Measurements from ENCODE around the gene MISP. TPM values are rescaled to one million over a fixed set of nuclear protein-coding genes. Genes with fewer than 3 reads are reported as not detected.

MISP gene
- total RNA-seq, 1 donor from 2014 or later: under 0.01 TPM

DNA sequence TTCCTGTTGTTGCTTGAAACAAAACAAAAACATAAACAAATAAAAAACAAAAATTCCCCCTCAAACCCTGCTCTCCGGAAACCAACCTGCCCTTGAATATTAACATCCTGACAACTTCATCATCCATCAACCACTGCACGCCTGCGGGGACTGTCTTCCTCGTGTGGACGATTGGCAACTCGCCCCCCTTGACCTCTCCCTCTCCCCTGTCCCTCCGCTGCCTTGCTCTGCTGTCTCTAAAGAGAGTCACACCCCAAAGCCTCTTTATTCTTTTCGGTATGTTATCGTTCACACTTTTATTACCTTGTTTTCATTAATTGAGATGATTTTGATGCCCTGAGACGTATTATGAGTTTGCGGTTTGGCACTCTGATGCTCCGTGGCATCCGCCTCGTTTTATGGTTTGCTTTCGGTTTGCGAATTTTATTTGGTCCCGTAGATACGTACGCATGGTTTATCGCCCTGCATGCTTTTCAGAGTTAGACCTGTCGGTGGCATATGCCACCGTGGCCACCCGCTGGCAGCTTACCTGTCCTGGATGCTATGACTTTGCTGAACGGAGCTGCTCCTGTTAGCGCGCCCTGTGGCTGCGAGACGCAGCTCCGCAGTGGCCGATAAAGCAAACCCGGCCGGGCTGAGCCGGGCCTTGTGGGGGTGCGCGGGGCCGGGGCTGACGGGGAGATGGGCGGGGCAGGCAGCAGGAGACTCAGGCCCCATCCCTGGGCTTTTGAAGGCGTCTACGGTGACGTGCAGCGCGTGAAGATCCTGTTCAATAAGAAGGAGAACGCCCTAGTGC lies 56.9 kb downstream of the MISP start:
- DNase-seq (ENCODE audit: low read depth in 2 of 2): no peak

DNA sequence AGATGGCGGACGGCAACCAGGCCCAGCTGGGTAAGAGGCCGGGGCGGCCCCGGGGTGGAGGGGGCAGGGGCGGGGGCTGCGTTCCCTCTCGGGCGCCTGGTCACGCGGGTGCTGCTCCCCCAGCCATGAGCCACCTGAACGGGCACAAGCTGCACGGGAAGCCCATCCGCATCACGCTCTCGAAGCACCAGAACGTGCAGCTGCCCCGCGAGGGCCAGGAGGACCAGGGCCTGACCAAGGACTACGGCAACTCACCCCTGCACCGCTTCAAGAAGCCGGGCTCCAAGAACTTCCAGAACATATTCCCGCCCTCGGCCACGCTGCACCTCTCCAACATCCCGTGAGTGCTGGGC lies 57.5 kb downstream of the MISP start:
- DNase-seq (ENCODE audit: low read depth in 2 of 2): no peak

DNA sequence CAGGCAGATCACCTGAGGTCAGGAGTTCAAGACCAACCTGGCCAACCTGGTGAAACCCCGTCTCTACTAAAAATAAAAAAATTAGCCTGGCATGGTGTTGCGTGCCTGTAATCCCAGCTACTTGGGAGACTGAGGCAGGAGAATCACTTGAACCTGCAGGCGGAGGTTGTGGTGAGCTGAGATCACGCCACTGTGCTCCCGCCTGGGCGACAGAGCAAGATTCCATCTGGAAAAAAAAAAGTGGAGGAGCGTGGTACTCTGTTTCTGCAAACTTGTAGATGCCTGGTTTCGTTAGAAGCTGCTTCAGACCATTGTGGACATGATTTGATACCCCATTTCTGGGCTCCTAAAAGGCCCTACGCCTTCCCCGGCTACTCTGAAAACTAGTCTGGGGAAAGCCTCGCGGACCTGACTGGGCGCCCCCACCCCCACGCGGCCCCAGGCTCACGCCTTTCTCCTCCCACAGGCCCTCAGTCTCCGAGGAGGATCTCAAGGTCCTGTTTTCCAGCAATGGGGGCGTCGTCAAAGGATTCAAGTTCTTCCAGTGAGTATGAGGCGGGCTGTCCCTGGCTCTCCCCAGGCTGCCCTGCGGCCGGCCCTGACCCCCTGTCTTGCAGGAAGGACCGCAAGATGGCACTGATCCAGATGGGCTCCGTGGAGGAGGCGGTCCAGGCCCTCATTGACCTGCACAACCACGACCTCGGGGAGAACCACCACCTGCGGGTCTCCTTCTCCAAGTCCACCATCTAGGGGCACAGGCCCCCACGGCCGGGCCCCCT lies 59.4 kb downstream of the MISP start:
- no peak for DNase-seq (ENCODE audit: low read depth in 2 of 2)

DNA sequence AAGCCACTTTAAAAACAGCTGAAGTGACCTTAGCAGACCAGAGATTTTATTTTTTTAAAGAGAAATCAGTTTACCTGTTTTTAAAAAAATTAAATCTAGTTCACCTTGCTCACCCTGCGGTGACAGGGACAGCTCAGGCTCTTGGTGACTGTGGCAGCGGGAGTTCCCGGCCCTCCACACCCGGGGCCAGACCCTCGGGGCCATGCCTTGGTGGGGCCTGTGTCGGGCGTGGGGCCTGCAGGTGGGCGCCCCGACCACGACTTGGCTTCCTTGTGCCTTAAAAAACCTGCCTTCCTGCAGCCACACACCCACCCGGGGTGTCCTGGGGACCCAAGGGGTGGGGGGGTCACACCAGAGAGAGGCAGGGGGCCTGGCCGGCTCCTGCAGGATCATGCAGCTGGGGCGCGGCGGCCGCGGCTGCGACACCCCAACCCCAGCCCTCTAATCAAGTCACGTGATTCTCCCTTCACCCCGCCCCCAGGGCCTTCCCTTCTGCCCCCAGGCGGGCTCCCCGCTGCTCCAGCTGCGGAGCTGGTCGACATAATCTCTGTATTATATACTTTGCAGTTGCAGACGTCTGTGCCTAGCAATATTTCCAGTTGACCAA lies 60.1 kb downstream of the MISP start:
- DNase-seq (ENCODE audit: low read depth in 2 of 2): no peak

DNA sequence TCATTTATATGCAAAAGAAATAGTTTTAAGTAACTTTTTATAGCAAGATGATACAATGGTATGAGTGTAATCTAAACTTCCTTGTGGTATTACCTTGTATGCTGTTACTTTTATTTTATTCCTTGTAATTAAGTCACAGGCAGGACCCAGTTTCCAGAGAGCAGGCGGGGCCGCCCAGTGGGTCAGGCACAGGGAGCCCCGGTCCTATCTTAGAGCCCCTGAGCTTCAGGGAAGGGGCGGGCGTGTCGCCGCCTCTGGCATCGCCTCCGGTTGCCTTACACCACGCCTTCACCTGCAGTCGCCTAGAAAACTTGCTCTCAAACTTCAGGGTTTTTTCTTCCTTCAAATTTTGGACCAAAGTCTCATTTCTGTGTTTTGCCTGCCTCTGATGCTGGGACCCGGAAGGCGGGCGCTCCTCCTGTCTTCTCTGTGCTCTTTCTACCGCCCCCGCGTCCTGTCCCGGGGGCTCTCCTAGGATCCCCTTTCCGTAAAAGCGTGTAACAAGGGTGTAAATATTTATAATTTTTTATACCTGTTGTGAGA lies 60.7 kb downstream of the MISP start:
- no peak for DNase-seq (ENCODE audit: low read depth in 2 of 2)

DNA sequence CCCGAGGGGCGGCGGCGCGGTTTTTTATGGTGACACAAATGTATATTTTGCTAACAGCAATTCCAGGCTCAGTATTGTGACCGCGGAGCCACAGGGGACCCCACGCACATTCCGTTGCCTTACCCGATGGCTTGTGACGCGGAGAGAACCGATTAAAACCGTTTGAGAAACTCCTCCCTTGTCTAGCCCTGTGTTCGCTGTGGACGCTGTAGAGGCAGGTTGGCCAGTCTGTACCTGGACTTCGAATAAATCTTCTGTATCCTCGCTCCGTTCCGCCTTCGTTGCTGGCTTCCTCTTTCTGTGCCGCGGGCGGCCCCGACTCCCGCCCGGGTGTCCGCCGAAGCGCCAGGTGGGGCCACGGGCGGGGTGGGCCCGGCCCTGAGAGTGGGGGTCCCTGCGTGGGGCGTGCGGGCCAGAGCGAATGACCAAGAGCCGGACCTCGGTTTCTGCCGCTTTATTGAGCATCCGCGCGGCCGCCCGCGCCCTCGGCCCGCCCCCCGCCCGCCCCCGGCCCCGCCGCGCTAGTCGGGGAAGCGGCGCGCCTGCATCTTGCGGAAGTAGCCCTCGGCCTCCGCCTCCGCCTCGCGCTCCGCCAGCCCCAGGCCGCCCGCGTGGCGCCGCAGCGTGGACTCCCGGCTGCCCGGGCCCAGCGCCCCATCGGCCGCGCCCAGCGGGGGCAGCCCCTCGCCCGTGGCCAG lies 61.3 kb downstream of the MISP start:
- no peak for DNase-seq (ENCODE audit: low read depth in 2 of 2)

DNA sequence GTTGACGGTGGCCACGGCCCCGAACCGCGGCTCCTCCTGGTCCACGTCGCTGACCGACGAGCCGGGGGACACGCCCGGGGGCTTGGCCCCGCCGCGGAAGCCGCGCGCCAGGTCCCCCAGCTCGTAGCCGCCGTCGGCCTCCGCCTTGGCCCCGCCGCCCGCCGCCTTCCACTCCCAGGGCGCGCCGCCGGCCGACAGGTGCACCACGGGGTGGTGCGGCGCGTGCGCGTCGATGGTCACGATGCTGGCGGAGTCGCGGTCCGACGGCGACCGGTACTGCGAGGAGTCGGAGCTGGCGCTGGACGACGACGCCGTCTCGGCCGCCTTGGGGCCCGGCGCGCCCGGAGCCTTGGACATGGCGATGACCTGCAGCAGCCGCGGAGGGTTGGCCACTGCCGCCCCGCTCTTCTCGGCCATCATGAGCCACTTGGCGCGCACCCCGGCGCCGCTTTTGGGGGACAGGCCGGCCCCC lies 61.9 kb downstream of the MISP start:
- DNase-seq (ENCODE audit: low read depth in 2 of 2): no peak

DNA sequence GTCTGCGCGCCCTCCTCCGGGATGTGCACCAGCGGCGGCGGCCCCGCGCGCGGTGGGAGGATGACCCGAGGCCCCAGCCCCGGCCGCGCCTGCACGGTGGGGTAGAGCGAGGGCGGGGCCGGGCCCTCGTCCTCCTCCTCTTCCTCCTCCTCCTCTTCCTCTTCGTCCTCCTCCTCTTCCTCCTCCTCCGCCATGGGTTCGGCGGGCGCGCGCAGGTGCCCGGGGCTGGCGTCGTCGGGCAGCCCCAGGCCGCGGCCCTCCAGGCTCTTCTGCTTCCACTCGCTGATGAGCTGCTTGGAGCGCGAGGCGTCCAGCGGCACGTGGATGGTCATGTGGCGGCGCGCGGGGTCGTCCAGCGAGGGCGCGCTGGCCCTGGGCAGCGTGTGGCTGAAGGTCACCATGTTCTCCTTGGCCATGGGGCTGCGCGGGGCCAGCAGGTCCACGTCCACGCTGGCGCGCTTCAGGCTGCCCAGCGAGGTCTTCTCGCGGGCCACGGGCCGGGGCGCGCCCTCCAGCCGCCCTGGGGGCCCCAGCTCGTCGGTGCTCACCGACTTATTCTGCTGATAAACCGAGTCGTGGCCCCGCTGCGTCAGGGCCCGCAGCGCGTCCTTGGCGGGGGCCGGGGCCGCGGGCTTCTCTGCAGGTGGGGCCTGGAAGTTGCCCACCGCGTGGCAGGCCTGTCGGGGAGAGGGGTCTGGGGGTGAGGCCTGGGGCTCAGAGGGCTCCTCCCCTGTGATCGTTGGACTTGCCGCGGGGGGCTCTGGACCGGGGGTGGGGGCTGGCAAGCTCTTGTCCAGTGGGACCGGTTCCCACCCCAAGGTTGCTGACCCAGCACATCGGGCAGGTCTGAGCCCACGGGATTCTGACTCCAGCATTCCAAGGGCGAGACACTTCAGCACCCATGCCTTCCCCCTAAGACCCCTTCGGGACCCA lies 62.6 kb downstream of the MISP start:
- no peak for DNase-seq (ENCODE audit: low read depth in 2 of 2)

Other genes starting within 250 kb of the MISP start
- 26.4 and 29.4 TPM in 2 replicates for gene TPGS1, start 243.6 kb upstream of the MISP start, total RNA-seq
- 74.3 and 89.3 TPM in 2 replicates for gene CDC34, start 219.4 kb upstream of the MISP start, total RNA-seq
- not detected in 2 replicates for gene GZMM, start 207.1 kb upstream of the MISP start, total RNA-seq
- gene BSG, start 178.5 kb upstream of the MISP start, total RNA-seq: 184 and 198 TPM in 2 replicates
- gene HCN2, start 161.2 kb upstream of the MISP start, total RNA-seq: 0.40 and 0.44 TPM in 2 replicates
- gene POLRMT, start 117.6 kb upstream of the MISP start, total RNA-seq: 14.4 and 18.8 TPM in 2 replicates
- gene FGF22, start 111.2 kb upstream of the MISP start, total RNA-seq: not detected in 2 replicates
- gene RNF126, start 87.9 kb upstream of the MISP start, total RNA-seq: 25.5 and 27.8 TPM in 2 replicates
- gene FSTL3, start 74.7 kb upstream of the MISP start, total RNA-seq: 5.0 and 5.2 TPM in 2 replicates
- not detected in 2 replicates for gene PRSS57, start 55.7 kb upstream of the MISP start, total RNA-seq
- gene PALM, start 42.2 kb upstream of the MISP start, total RNA-seq: 23.1 and 36.9 TPM in 2 replicates
- 113 and 124 TPM in 2 replicates for gene PTBP1, start 46.3 kb downstream of the MISP start, total RNA-seq
- gene PLPPR3, start 70.8 kb downstream of the MISP start, total RNA-seq: under 0.01 and 0.44 TPM in 2 replicates
- gene AZU1, start 76.7 kb downstream of the MISP start, total RNA-seq: not detected in 2 replicates
- gene PRTN3, start 89.9 kb downstream of the MISP start, total RNA-seq: not detected in 2 replicates
- gene ELANE, start 101.2 kb downstream of the MISP start, total RNA-seq: not detected in 2 replicates
- gene CFD, start 108.6 kb downstream of the MISP start, total RNA-seq: 1.2 and 3.9 TPM in 2 replicates
- 19.0 TPM in 2 replicates for gene MED16, start 142.1 kb downstream of the MISP start, total RNA-seq
- not detected in 2 replicates for gene RNU6-9, start 142.4 kb downstream of the MISP start, total RNA-seq
- 27.2 and 28.8 TPM in 2 replicates for gene R3HDM4, start 162.1 kb downstream of the MISP start, total RNA-seq
- gene KISS1R, start 166.2 kb downstream of the MISP start, total RNA-seq: not detected in 2 replicates
- 6.8 and 9.5 TPM in 2 replicates for gene ARID3A, start 174.9 kb downstream of the MISP start, total RNA-seq
- gene WDR18, start 233.2 kb downstream of the MISP start, total RNA-seq: 74.4 and 88.5 TPM in 2 replicates
- gene GRIN3B, start 249.3 kb downstream of the MISP start, total RNA-seq: under 0.01 and 0.44 TPM in 2 replicates